Head of caudate nucleus (tissue), 42 donors: Measurements from ENCODE around the gene FCSK.

Experiments used
- DNase-seq, 42 donors: peaks; one replicate each; pipeline versions ENCODE4 v3.0.0 to v3.0.0-alpha.2; 2020 to 2021; ENCODE audit warnings: mixed read lengths in 7 of 42
- intact Hi-C: fragments of 100-400 bp; cut with DNase I; formaldehyde crosslinking; loops from one replicate; pipeline ENCODE4 v1.15.0; 2022

FCSK gene

GRCh38 chr16:70472786-70473433 lies 18.5 kb downstream of the FCSK start:
- DNase-seq, result no peak
- intact Hi-C loops, result no loop called here

DNA sequence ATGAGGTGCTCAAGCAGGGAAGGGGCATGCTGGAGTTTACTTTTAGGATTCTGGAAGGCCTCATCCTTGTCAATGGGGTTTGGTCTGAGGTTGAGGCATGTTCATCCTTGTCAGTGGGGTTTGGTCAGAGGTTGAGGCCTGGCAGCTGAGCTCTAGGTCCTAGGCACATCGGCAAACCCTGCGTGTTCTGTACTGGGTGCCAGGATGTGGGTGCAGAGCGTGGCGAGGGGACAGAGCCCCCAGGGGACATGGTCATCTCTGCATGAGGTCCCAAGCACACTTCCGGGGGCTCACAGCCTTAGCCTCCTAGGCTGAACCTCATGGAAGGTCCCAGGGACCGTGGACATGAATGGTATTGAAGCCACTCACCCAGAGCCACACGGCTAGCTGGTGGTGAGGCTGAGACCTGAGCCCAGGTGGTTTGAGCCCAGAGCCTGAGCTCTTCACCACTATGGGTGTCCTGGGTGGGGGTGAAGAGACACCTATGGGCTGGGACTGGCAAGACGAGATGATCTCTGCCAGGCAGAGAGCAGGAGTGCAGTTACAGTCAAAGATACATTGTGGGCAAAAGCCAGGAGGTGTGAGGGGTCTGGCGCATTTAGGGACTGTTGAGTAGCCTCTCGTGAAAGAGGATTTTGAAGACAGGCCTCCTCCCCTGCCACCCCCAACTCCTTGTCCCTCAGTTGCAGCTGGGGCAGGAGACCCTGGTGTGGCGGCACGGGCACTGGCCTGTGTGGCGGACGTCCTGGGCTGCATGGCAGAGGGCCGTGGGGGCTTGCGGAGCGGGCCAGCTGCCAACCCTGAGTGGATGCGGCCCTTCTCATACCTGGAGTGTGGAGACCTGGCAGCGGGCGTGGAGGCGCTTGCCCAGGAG lies 19.3 kb downstream of the FCSK start:
- intact Hi-C loops, result no loop called here
- no peak for DNase-seq

DNA sequence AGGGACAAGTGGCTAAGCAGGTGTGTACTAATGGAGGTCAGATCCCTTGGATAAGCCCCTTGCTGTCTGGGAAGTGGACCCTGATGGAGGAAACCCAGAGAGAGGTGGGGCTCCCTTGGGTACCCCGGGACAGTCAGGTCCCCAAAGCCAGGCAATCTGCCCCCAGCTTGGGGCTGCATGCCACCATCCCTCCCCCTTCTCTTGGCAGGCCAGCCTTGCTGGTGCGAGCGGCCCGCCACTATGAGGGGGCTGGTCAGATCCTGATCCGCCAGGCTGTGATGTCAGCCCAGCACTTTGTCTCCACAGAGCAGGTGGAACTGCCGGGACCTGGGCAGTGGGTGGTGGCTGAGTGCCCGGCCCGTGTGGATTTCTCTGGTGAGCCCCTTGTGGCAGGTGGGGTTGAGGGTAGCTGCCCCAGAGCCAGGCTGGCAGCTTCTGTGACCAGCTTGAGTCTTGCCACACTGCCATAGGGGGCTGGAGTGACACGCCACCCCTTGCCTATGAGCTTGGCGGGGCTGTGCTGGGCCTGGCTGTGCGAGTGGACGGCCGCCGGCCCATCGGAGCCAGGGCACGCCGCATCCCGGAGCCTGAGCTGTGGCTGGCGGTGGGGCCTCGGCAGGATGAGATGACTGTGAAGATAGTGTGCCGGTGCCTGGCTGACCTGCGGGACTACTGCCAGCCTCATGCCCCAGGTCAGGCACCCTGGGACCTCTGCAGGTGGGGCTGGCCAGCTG lies 20.1 kb downstream of the FCSK start:
- intact Hi-C loops, result no loop called here
- no peak for DNase-seq

- no peak for DNase-seq
- intact Hi-C loops, result no loop called here
These were observed 20.9 kb downstream of the FCSK start for GRCh38 chr16:70475054-70475871.

- intact Hi-C loops, result no loop called here
- DNase-seq, result peak in 6 of 42 donors; percentile 12 to 43 (median 22)
These were observed 22.1 kb downstream of the FCSK start for GRCh38 chr16:70476272-70477020.

- intact Hi-C loops, result no loop called here
- no peak for DNase-seq
These were observed 23.8 kb downstream of the FCSK start for GRCh38 chr16:70478169-70478568.

- no peak for DNase-seq
- intact Hi-C loops, result no loop called here
These were observed 24.5 kb downstream of the FCSK start for GRCh38 chr16:70478912-70479341.

- DNase-seq, result no peak
- intact Hi-C loops, result no loop called here
These were observed 26.0 kb downstream of the FCSK start for GRCh38 chr16:70480127-70481105.

- no peak for DNase-seq
- intact Hi-C loops, result no loop called here
These were observed 27.6 kb downstream of the FCSK start for GRCh38 chr16:70481929-70482536.

GRCh38 chr16:70482624-70483023 lies 28.2 kb downstream of the FCSK start:
- no peak for DNase-seq
- intact Hi-C loops, result no loop called here

- intact Hi-C loops, result no loop called here
- DNase-seq, result no peak
These were observed 29.0 kb downstream of the FCSK start for GRCh38 chr16:70483426-70483825.

DNA sequence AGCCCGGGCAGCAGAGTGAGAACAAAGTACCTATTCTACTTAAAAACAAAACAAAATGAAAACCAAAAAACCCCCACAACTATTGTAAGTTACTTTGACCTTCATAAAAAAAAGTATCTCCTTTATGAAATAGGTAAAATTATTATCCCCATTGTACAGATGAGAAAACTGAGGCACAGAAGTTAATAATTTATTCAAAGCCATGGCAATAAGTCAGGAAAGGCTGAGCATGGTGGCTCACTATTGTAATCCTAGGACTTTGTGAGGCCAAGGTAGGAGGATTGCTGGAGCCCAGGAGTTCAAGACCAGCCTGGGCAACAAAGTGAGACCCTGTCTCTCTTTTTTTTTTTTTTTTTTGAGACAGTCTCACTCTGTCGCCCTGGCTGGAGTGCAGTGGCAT lies 30.5 kb downstream of the FCSK start:
- DNase-seq, result no peak

DNA sequence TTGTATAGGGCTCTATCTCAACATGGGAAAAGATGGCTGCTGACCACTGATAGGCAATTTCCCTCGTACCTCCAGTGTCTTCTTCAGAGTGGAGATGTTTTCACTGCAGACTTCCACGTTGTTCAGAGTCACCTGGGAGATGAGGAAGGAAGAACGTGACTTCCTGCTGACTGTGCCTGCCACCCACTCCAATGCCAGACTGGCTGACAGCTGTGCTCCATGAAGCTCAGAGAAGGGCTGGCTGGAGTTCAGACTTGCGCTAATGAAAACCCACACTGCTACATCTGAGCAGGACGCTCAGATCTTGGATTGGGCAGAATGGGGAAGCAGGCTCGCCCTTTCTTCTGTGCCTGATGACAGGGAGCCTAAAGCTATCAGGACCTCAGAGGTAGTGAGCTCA lies 35.9 kb downstream of the FCSK start:
- DNase-seq, result peak in 39 of 42 donors; percentile 13 to 82 (median 53)

More for the DNA sequence above, 30.5 kb downstream of the FCSK start:
- intact Hi-C loops, result no loop called here

GRCh38 chr16:70493802-70494201 lies 39.4 kb downstream of the FCSK start:
- DNase-seq, result no peak
- intact Hi-C loops, result no loop called here

More for the DNA sequence above, 35.9 kb downstream of the FCSK start:
- intact Hi-C loops, result no loop called here

GRCh38 chr16:70494202-70494770 lies 39.9 kb downstream of the FCSK start:
- no peak for DNase-seq
- intact Hi-C loops, result no loop called here

DNA sequence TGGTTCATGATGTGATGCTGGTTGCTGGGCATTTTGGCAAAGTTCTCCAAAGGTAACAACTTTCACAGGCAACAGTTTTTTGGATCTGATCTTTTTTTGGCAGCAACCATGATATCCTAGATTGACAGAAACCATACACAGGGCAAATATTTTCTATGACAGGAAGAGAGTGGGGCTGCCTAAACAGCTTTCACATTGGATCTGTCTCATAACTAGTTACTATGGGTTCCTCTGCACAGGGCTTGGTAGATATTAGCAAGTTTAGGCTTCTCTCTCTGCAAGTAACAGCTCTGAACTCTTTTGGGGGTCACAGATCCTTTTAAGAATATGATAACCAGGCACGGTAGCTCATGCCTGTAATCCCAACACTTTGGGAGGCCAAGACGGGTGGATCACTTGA lies 40.4 kb downstream of the FCSK start:
- intact Hi-C loops, result no loop called here
- DNase-seq, result no peak
